Suppressor macrophage treated with lipopolysaccharide for 4 hours (primary cell): ENCODE results near the gene A2ML1.
A peak's percentile ranks its signal among the peaks of the same experiment; 100 is the strongest.
"Not testable (repeated sequence)": the region's sequence is repeated elsewhere in the genome, so short reads cannot be mapped to it uniquely, and the experiment has no call there.

ENCODE experiments used
- DNase-seq: peaks from one replicate; pipeline ENCODE4 v3.0.0-alpha.2; 2020

Gene A2ML1

GRCh38 chr12:8818526-8818925 is 3.9 kb upstream of the A2ML1 start:
- DNase-seq, result no peak

GRCh38 chr12:8819666-8819980 is 2.8 kb upstream of the A2ML1 start:
- no peak for DNase-seq

GRCh38 chr12:8820676-8821407 is 1.6 kb upstream of the A2ML1 start:
- not testable (repeated sequence) for DNase-seq

- DNase-seq, result no peak
Measured at GRCh38 chr12:8821591-8821990, 830 bp upstream of the A2ML1 start.

- peak; percentile 27 for DNase-seq
Measured at GRCh38 chr12:8823565-8824300, 1.3 kb downstream of the A2ML1 start.

GRCh38 chr12:8827551-8828256 is 5.3 kb downstream of the A2ML1 start:
- no peak for DNase-seq

- DNase-seq, result peak; percentile 16
Measured at GRCh38 chr12:8828257-8829124, 6.1 kb downstream of the A2ML1 start.

GRCh38 chr12:8829125-8829518 is 6.7 kb downstream of the A2ML1 start:
- no peak for DNase-seq

GRCh38 chr12:8829621-8830020 is 7.2 kb downstream of the A2ML1 start:
- DNase-seq, result no peak

GRCh38 chr12:8831116-8831515 is 8.7 kb downstream of the A2ML1 start:
- DNase-seq, result no peak

GRCh38 chr12:8832500-8832899 is 10.1 kb downstream of the A2ML1 start:
- DNase-seq, result no peak

- DNase-seq, result peak; percentile 12
Measured at GRCh38 chr12:8834230-8834629, 11.8 kb downstream of the A2ML1 start.

GRCh38 chr12:8837291-8837690 is 14.9 kb downstream of the A2ML1 start:
- DNase-seq, result no peak

GRCh38 chr12:8840321-8840720 is 17.9 kb downstream of the A2ML1 start:
- DNase-seq, result no peak

GRCh38 chr12:8840938-8841633 is 18.7 kb downstream of the A2ML1 start:
- DNase-seq, result no peak

GRCh38 chr12:8841778-8842177 is 19.4 kb downstream of the A2ML1 start:
- DNase-seq, result no peak

- DNase-seq, result no peak
Measured at GRCh38 chr12:8844665-8845064, 22.2 kb downstream of the A2ML1 start.

- no peak for DNase-seq
Measured at GRCh38 chr12:8846305-8846704, 23.9 kb downstream of the A2ML1 start.

GRCh38 chr12:8847435-8847834 is 25.0 kb downstream of the A2ML1 start:
- no peak for DNase-seq

- DNase-seq, result peak; percentile 74
Measured at GRCh38 chr12:8849876-8850275, 27.5 kb downstream of the A2ML1 start.

- DNase-seq, result peak; percentile 34
Measured at GRCh38 chr12:8852119-8852518, 29.7 kb downstream of the A2ML1 start.

GRCh38 chr12:8855891-8856290 is 33.5 kb downstream of the A2ML1 start:
- no peak for DNase-seq
